MM.1S (cell line): ENCODE data around the gene KPNA4.

Source experiments
- DNase-seq: peaks from one replicate; pipeline ENCODE4 v3.0.0-alpha.2; 2015
- H2AFZ ChIP-seq: fragments of 300-600 bp; sonication (generic); 2 replicates; pipeline ENCODE4 v1.6.0; 2016; ENCODE audit warnings: antibody characterized with exemption, low read length
- H3F3A ChIP-seq: fragments of 300-600 bp; sonication (generic); 2 replicates; pipeline ENCODE4 v1.6.1; 2016; ENCODE audit warnings: mild to moderate bottlenecking, antibody characterized with exemption, low read length, moderate library complexity, mixed read lengths; ENCODE audit not compliant: insufficient read depth
- H3K27ac ChIP-seq: fragments of 300-600 bp; sonication (generic); 2 replicates; pipeline ENCODE4 v1.5.1; 2016; ENCODE audit warnings: mild to moderate bottlenecking, low read length
- H3K27me3 ChIP-seq: fragments of 300-600 bp; sonication (generic); replicated peaks from 2 replicates; pipeline ENCODE4 v1.6.0; 2016; ENCODE audit warnings: low read length; ENCODE audit not compliant: insufficient read depth
- H3K36me3 ChIP-seq: fragments of 300-600 bp; sonication (generic); replicated peaks from 2 replicates; pipeline ENCODE4 v1.6.1; 2016; ENCODE audit warnings: mild to moderate bottlenecking, low read length, mixed read lengths; ENCODE audit not compliant: insufficient read depth
- H3K4me1 ChIP-seq: fragments of 300-600 bp; sonication (generic); 2 replicates; pipeline ENCODE4 v1.6.1; 2016; ENCODE audit warnings: low read length, mixed read lengths
- H3K4me2 ChIP-seq: fragments of 300-600 bp; sonication (generic); 2 replicates; pipeline ENCODE4 v1.6.0; 2016; ENCODE audit warnings: low read depth, low read length
- H3K4me3 ChIP-seq: fragments of 300-600 bp; sonication (generic); 2 replicates; pipeline ENCODE4 v1.5.1; 2016; ENCODE audit warnings: low read length, mixed read lengths
- H3K79me2 ChIP-seq: fragments of 300-600 bp; sonication (generic); 2 replicates; pipeline ENCODE4 v1.6.1; 2016; ENCODE audit warnings: mixed run types, low read length, mixed read lengths
- H3K9ac ChIP-seq: fragments of 300-600 bp; sonication (generic); 2 replicates; pipeline ENCODE4 v1.6.1; 2016; ENCODE audit warnings: low read length, mixed read lengths
- H3K9me2 ChIP-seq: fragments of 300-600 bp; sonication (generic); replicated peaks from 2 replicates; pipeline ENCODE4 v1.6.1; 2016; ENCODE audit warnings: mild to moderate bottlenecking, low read length, mixed read lengths; ENCODE audit not compliant: insufficient read depth
- H3K9me3 ChIP-seq: fragments of 300-600 bp; sonication (generic); replicated peaks from 2 replicates; pipeline ENCODE4 v1.6.1; 2016; ENCODE audit warnings: mild to moderate bottlenecking, low read length, mixed read lengths; ENCODE audit not compliant: insufficient read depth
- H4K20me1 ChIP-seq: fragments of 300-600 bp; sonication (generic); 2 replicates; pipeline ENCODE4 v1.6.1; 2016; ENCODE audit warnings: mild to moderate bottlenecking, low read length, moderate library complexity, mixed read lengths; ENCODE audit not compliant: insufficient read depth
- EZH2 ChIP-seq: fragments of 300-600 bp; sonication (generic); optimal IDR thresholded peaks from 2 replicates; pipeline ENCODE3; 2017; ENCODE audit warnings: low read depth, mild to moderate bottlenecking, antibody characterized with exemption, low read length, mixed read lengths
- EZH2phosphoT487 ChIP-seq: fragments of 300-600 bp; sonication (generic); IDR thresholded peaks from 2 replicates; pipeline ENCODE4 v1.6.1; 2018; ENCODE audit warnings: antibody characterized with exemption, low read length
- TF ChIP-seq, protein P1 (sequence below): fragments of 300-600 bp; sonication (generic); IDR thresholded peaks from 2 replicates; pipeline ENCODE4 v1.5.1; 2016; ENCODE audit warnings: antibody characterized with exemption, low read length, mixed read lengths

The KPNA4 gene

GRCh38 chr3:160611141-160611540, 45.8 kb upstream of the KPNA4 start:
- Histone ChIP-seq H3K9me2 (no peaks in the 10 kb centered on the region; the same call in 1 of the 2 replicates), H2AFZ (no peak overlapping the region), H3K4me1 (no peaks in the 10 kb centered on the region), H3K79me2 (no peaks in the 10 kb centered on the region), H3K4me2 (no peak overlapping the region), H3K4me3 (no peak overlapping the region), H3K9me3 (no peaks in the 10 kb centered on the region), H3K36me3 (no peaks in the 10 kb centered on the region), H3F3A (no peaks in the 10 kb centered on the region), H3K9ac (no peak overlapping the region), H4K20me1 (no peaks in the 10 kb centered on the region), H3K27ac (no peak overlapping the region), H3K27me3 (no peaks in the 10 kb centered on the region)
- TF ChIP-seq EZH2phosphoT487 (no peak), EZH2 (no peak)
- TF ChIP-seq, protein P1, sequence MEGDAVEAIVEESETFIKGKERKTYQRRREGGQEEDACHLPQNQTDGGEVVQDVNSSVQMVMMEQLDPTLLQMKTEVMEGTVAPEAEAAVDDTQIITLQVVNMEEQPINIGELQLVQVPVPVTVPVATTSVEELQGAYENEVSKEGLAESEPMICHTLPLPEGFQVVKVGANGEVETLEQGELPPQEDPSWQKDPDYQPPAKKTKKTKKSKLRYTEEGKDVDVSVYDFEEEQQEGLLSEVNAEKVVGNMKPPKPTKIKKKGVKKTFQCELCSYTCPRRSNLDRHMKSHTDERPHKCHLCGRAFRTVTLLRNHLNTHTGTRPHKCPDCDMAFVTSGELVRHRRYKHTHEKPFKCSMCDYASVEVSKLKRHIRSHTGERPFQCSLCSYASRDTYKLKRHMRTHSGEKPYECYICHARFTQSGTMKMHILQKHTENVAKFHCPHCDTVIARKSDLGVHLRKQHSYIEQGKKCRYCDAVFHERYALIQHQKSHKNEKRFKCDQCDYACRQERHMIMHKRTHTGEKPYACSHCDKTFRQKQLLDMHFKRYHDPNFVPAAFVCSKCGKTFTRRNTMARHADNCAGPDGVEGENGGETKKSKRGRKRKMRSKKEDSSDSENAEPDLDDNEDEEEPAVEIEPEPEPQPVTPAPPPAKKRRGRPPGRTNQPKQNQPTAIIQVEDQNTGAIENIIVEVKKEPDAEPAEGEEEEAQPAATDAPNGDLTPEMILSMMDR, result no peak
- no peak for DNase-seq

- no peak overlapping the region for H2AFZ ChIP-seq
- no peaks in the 10 kb centered on the region for H4K20me1 ChIP-seq
- H3K27me3 ChIP-seq, result no peaks in the 10 kb centered on the region
- H3K27ac ChIP-seq, result no peak overlapping the region
- no peaks in the 10 kb centered on the region for H3K9me3 ChIP-seq
- no peaks in the 10 kb centered on the region for H3K4me1 ChIP-seq
- H3K4me3 ChIP-seq, result no peak overlapping the region
- no peaks in the 10 kb centered on the region for H3F3A ChIP-seq
- DNase-seq, result no peak
- H3K36me3 ChIP-seq, result no peaks in the 10 kb centered on the region
- no peak overlapping the region for H3K4me2 ChIP-seq
- no peaks in the 10 kb centered on the region; the same call in 1 of the 2 replicates for H3K9me2 ChIP-seq
- no peaks in the 10 kb centered on the region for H3K79me2 ChIP-seq
- TF ChIP-seq EZH2, result no peak
- TF ChIP-seq, protein P1, result no peak
- no peak for TF ChIP-seq EZH2phosphoT487
- H3K9ac ChIP-seq, result no peak overlapping the region
Measured at GRCh38 chr3:160608870-160609269, 43.5 kb upstream of the KPNA4 start.

DNA sequence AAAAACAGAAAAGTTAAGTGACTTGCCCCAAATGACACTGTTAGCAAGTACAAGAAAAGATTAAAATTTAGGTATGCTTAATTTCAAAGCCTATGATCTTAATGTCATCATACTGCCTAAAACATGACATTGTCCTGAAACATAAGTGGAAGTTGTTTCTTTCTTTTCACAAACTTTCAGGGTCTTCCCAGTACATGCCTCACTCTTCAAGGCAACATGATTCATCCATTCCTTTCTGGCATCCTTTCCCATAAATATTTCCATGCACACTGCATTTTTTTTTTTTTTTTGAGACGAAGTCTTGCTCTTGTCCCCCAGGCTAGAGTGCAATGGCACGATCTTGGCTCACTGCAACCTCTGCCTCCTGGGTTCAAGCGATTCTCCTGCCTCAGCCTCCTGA, 42.5 kb upstream of the KPNA4 start:
- no peak overlapping the region for H3K9ac ChIP-seq
- no peaks in the 10 kb centered on the region for H3K79me2 ChIP-seq
- TF ChIP-seq, protein P1, result no peak
- no peak for TF ChIP-seq EZH2phosphoT487
- no peak for TF ChIP-seq EZH2
- H3K27me3 ChIP-seq, result no peaks in the 10 kb centered on the region
- no peak for DNase-seq
- no peaks in the 10 kb centered on the region for H4K20me1 ChIP-seq
- no peak overlapping the region for H2AFZ ChIP-seq
- no peaks in the 10 kb centered on the region for H3K9me3 ChIP-seq
- no peak overlapping the region for H3K27ac ChIP-seq
- H3K9me2 ChIP-seq, result no peaks in the 10 kb centered on the region; the same call in 1 of the 2 replicates
- no peaks in the 10 kb centered on the region for H3F3A ChIP-seq
- no peak overlapping the region for H3K4me2 ChIP-seq
- no peaks in the 10 kb centered on the region for H3K36me3 ChIP-seq
- no peak overlapping the region for H3K4me3 ChIP-seq
- H3K4me1 ChIP-seq, result no peaks in the 10 kb centered on the region
